ENCODE data around the gene TIGD1.

DNA sequence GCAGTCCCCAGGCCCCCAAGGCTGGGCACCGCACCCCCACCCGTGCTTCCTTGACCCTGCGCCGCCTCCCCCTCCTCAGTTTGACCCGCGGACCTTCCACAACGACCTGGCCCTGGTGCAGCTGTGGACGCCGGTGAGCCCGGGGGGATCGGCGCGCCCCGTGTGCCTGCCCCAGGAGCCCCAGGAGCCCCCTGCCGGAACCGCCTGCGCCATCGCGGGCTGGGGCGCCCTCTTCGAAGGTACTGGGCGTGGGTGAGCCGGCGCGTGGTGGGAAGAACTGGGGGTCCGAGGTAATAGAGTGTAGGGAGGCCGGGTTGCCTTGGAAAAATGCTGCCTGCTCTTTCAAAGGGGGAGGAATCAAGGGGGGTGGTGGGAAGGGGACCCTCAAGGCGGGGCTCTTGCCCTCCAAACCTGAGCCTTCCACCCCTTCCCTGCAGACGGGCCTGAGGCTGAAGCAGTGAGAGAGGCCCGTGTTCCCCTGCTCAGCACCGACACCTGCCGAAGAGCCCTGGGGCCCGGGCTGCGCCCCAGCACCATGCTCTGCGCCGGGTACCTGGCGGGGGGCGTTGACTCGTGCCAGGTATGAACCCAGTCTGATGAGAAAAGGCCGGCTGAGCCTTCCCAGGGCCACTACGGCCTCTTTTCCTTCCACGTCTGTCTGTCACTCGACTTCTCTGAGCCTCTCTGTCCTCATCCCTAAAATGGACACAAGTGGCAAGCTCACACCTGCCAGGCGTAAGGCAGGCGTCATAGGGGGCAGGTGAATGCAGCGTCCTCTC, 27.5 kb downstream of the TIGD1 start:
- TF ChIP-seq EP300 (IDR thresholded peaks at IDR 0.05) (no peak), CTCF (IDR thresholded peaks at IDR 0.05) (no peak)
